Measurements from ENCODE around the gene TENT4B. TPM values are rescaled to one million over a fixed set of nuclear protein-coding genes. Genes with fewer than 3 reads are reported as not detected.

Gene TENT4B
- total and polyA plus RNA-seq, 2 donors (not counting 1 experiment from before 2014, with no cell fraction given), result 11.1 to 12.2 TPM

DNA sequence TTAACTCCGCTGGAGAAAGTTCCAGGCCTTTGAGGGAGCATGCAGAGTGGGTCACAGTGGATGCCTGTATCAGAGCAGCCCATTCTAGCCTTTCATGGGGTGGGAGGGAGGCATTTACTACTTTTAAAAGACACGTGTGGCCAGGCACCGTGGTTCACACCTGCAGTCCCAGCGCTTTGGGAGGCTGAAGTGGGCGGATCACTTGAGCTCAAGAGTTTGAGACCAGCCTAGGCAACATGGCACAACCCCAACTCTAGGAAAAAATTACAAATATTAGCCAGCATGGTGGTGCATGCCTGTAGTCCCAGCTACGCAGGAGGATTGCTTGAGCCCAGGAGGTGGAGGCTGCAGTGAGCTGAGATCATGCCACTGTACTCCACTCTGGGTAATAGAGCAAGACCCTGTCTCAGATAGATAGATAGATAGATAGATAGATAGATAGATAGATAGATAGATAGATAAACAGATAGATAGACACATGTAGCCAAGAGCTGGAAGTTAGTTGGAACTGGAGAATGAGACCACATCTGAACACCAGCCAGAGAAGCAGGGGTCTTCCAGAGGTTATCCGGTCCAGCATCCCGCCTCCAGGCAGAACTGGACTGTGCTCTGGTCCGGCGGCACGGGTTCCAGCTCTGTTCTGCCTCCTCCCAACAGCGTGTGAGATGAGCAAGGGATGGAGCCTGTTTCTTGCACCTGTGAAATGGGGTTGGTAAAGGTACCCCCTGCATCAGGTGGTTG is 116.8 kb downstream of the TENT4B start:
- no peak for DNase-seq (ENCODE audit: low read depth in 2 of 2)
- TF ChIP-seq EZH2 (IDR thresholded peaks at IDR 0.05; ENCODE audit: low read length, missing control alignments), result no peak
- TF ChIP-seq, protein P1, sequence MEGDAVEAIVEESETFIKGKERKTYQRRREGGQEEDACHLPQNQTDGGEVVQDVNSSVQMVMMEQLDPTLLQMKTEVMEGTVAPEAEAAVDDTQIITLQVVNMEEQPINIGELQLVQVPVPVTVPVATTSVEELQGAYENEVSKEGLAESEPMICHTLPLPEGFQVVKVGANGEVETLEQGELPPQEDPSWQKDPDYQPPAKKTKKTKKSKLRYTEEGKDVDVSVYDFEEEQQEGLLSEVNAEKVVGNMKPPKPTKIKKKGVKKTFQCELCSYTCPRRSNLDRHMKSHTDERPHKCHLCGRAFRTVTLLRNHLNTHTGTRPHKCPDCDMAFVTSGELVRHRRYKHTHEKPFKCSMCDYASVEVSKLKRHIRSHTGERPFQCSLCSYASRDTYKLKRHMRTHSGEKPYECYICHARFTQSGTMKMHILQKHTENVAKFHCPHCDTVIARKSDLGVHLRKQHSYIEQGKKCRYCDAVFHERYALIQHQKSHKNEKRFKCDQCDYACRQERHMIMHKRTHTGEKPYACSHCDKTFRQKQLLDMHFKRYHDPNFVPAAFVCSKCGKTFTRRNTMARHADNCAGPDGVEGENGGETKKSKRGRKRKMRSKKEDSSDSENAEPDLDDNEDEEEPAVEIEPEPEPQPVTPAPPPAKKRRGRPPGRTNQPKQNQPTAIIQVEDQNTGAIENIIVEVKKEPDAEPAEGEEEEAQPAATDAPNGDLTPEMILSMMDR (conservative IDR thresholded peaks at IDR 0.05 in 1 of 2, IDR thresholded peaks at IDR 0.05 in 1 of 2; ENCODE audit: low read depth in 1 of 2, low read length in 2 of 2), result no peak
- Histone ChIP-seq H2AFZ (ENCODE audit: low read length) (no peak overlapping the region), H3K4me1 (ENCODE audit: control insufficient read depth, extremely low read depth, insufficient read depth, low read length) (peaks cover 15% of the 10 kb centered on the region), H3K4me3 (replicated peaks in 1 of 4; ENCODE audit: control extremely low read depth in 1 of 4, insufficient read depth in 1 of 4, low read depth in 3 of 4, low read length in 4 of 4) (no peak overlapping the region), H3K27me3 (ENCODE audit: control insufficient read depth, insufficient read depth, low read length) (no peaks in the 10 kb centered on the region), H3K9ac (ENCODE audit: insufficient read depth, low read length) (no peak overlapping the region), H3K27ac (ENCODE audit: insufficient read depth, low read length) (no peak overlapping the region), H3K4me2 (ENCODE audit: extremely low read depth, insufficient read depth, low read length) (no peak overlapping the region), H3K36me3 (ENCODE audit: control insufficient read depth, insufficient read depth, low read length) (no peaks in the 10 kb centered on the region), H3K79me2 (ENCODE audit: control insufficient read depth, insufficient read depth, low read length) (peaks cover 2% of the 10 kb centered on the region), H4K20me1 (ENCODE audit: control insufficient read depth, extremely low read depth, insufficient read depth, low read length) (no peaks in the 10 kb centered on the region), H3K9me3 (ENCODE audit: control insufficient read depth, insufficient read depth, low read depth, low read length) (no peaks in the 10 kb centered on the region)

DNA sequence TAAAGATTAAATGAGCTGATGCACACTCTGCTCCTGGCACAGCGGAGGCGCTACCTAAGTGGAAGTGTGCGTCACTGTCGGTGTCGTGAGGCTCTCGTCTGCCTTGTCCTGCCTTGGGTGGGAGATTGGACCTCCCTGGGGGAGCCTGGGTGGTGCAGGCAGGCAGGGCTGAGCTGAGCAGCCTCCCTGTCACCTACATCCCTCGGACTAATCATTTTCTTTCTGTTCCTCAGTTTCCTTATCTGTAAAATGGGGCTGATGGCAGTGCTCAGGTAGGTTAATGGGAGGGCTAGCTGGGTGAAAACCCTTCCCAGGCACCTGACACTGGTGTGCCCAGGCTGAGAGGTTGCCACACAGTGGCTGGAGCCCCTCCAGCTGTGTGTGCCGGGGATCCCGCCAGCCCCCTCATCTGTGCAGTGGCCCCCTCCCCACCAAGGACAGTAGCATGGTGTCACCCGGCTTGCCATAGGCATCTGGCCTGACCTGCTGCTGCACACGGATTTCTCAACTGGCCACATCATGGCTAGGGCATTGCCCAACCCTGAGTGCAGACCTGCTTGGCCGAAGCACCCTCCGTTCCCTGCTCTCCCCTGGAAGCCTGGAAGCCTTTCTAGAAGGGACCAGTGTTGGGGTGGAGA is 117.5 kb downstream of the TENT4B start:
- no peak overlapping the region for H3K4me2 ChIP-seq (ENCODE audit: extremely low read depth, insufficient read depth, low read length)
- no peak overlapping the region for H2AFZ ChIP-seq (ENCODE audit: low read length)
- no peak for TF ChIP-seq EZH2 (IDR thresholded peaks at IDR 0.05; ENCODE audit: low read length, missing control alignments)
- TF ChIP-seq, protein P1 (conservative IDR thresholded peaks at IDR 0.05 in 1 of 2, IDR thresholded peaks at IDR 0.05 in 1 of 2; ENCODE audit: low read depth in 1 of 2, low read length in 2 of 2), result no peak
- peaks cover 10% of the 10 kb centered on the region for H3K4me1 ChIP-seq (ENCODE audit: control insufficient read depth, extremely low read depth, insufficient read depth, low read length)
- H3K9ac ChIP-seq (ENCODE audit: insufficient read depth, low read length), result no peak overlapping the region
- H3K27me3 ChIP-seq (ENCODE audit: control insufficient read depth, insufficient read depth, low read length), result no peaks in the 10 kb centered on the region
- no peak overlapping the region for H3K27ac ChIP-seq (ENCODE audit: insufficient read depth, low read length)
- no peak overlapping the region for H3K4me3 ChIP-seq (replicated peaks in 1 of 4; ENCODE audit: control extremely low read depth in 1 of 4, insufficient read depth in 1 of 4, low read depth in 3 of 4, low read length in 4 of 4)
- H3K9me3 ChIP-seq (ENCODE audit: control insufficient read depth, insufficient read depth, low read depth, low read length), result no peaks in the 10 kb centered on the region
- no peaks in the 10 kb centered on the region for H4K20me1 ChIP-seq (ENCODE audit: control insufficient read depth, extremely low read depth, insufficient read depth, low read length)
- H3K79me2 ChIP-seq (ENCODE audit: control insufficient read depth, insufficient read depth, low read length), result peaks cover 2% of the 10 kb centered on the region
- H3K36me3 ChIP-seq (ENCODE audit: control insufficient read depth, insufficient read depth, low read length), result no peaks in the 10 kb centered on the region
- DNase-seq (ENCODE audit: low read depth in 2 of 2), result no peak

DNA sequence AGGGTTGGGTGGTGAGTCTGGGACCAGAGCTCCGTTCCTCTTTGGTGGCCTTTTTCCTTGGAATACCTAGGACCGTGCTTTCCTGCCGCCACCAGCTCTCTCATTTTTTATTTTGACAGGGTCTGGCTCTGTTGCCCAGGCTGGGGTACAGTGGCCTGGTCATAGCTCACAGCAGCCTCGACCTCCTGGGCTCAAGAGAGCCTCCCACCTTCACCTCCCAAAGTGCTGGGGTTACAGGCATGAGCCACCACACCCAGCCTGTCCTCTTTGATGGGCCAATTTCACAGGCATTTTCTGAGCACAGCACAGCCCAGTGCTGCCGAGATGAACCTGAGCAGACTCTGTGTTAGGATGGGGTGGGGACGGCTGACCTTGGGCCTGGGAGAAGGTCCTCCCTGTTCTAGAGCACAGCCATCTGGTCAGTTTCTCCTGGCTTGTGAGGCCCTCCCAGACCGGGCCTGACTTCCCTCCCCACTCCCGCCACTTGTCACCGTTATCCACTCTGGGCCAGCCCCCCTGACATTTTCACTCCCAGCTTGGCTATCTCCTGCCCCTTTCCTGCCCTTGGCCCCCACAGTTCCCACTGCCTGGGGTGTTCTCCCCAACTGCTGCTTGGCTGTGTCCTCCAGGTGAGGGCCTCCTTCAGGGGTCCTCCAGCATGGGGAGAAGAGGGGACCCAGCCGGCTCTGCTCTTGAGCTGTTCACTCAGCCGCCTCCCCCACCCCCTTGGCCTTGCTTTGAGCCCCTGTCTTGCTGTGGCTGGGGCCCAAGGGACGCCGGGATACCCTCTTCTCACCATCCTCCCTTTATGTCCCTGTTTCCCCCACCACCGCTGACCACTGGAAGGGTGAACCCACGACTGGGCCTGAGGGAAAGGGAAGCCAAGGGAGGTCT is 118.3 kb downstream of the TENT4B start:
- Histone ChIP-seq H3K4me2 (ENCODE audit: extremely low read depth, insufficient read depth, low read length) (no peak overlapping the region), H3K27me3 (ENCODE audit: control insufficient read depth, insufficient read depth, low read length) (no peaks in the 10 kb centered on the region), H3K4me1 (ENCODE audit: control insufficient read depth, extremely low read depth, insufficient read depth, low read length) (peaks cover 4% of the 10 kb centered on the region), H3K4me3 (replicated peaks in 1 of 4; ENCODE audit: control extremely low read depth in 1 of 4, insufficient read depth in 1 of 4, low read depth in 3 of 4, low read length in 4 of 4) (no peak overlapping the region), H3K79me2 (ENCODE audit: control insufficient read depth, insufficient read depth, low read length) (peaks cover 2% of the 10 kb centered on the region), H3K9me3 (ENCODE audit: control insufficient read depth, insufficient read depth, low read depth, low read length) (no peaks in the 10 kb centered on the region), H2AFZ (ENCODE audit: low read length) (no peak overlapping the region), H3K9ac (ENCODE audit: insufficient read depth, low read length) (no peak overlapping the region), H3K36me3 (ENCODE audit: control insufficient read depth, insufficient read depth, low read length) (no peaks in the 10 kb centered on the region), H4K20me1 (ENCODE audit: control insufficient read depth, extremely low read depth, insufficient read depth, low read length) (no peaks in the 10 kb centered on the region), H3K27ac (ENCODE audit: insufficient read depth, low read length) (no peak overlapping the region)
- no peak for DNase-seq (ENCODE audit: low read depth in 2 of 2)
- TF ChIP-seq, protein P1 (conservative IDR thresholded peaks at IDR 0.05 in 1 of 2, IDR thresholded peaks at IDR 0.05 in 1 of 2; ENCODE audit: low read depth in 1 of 2, low read length in 2 of 2), result no peak
